ENCODE data around the gene SAFB. TPM values are rescaled to one million over a fixed set of nuclear protein-coding genes. Genes with fewer than 3 reads are reported as not detected.

The SAFB gene
- total RNA-seq, 1 donor from 2014 or later = 65.1 TPM

DNA sequence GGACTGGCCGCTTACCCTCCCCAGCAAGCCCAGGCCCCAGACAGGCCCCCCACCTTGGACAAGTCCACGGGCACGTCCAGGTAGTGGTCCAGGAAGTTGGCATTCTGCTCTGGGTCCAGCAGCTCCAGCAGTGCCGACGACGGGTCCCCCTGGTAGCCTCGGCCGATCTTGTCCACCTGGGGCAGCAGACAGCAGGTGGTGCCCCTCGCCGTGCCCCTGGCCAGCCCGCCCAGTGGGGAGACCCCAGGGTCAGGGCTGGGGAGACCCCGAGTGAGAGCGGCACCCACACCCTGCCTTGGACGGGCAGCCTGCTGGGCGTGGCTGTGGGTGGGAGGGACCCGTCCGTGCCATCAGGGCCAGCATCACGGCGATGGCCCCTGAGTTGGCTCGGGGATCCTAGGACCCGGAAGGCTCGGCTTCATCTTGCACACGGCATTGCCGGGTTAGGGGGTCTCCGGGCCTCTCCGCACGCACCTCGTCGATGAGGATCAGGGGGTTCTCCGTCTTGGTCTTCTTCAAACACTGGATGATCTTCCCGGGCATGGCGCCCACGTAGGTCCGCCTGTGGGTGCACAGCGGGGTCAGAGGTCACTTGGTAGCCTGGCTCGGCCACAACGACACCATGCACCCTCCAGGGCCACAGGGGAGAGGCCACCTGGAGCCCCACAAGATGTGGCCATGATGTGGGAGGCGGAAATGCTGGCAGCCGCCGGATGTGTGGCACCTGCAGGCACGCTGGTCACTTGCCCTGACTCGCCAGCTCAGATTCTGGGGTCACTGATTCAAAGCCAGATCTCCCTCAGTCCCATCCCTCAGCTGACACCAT is 73.5 kb downstream of the SAFB start:
- Histone ChIP-seq H3K9me3 (ENCODE audit: insufficient read depth, low read depth, low read length) (no peaks in the 10 kb centered on the region), H3K4me1 (ENCODE audit: insufficient read depth, low read length) (peaks cover 8% of the 10 kb centered on the region), H3K36me3 (ENCODE audit: insufficient read depth, low read length) (peaks cover 13% of the 10 kb centered on the region), H3K4me3 (ENCODE audit: insufficient read depth, low read depth, low read length) (no peak overlapping the region), H2AFZ (ENCODE audit: low read depth, low read length) (no peak overlapping the region), H4K20me1 (ENCODE audit: insufficient read depth, low read length) (peaks cover 81% of the 10 kb centered on the region), H3K27me3 (ENCODE audit: insufficient read depth, low read length) (no peaks in the 10 kb centered on the region), H3K9ac (ENCODE audit: low read length) (no peak overlapping the region), H3K4me2 (ENCODE audit: low read length) (no peak overlapping the region), H3K79me2 (ENCODE audit: insufficient read depth, low read length) (peaks cover 57% of the 10 kb centered on the region), H3K27ac (ENCODE audit: low read depth, low read length) (no peak overlapping the region)
- Mint-ChIP-seq H3K36me3 (ENCODE audit: low read depth, unreplicated experiment) (peaks cover 10% of the 10 kb centered on the region), H3K4me3 (ENCODE audit: unreplicated experiment) (no peak overlapping the region), H3K4me1 (ENCODE audit: low read depth, unreplicated experiment) (peaks cover 10% of the 10 kb centered on the region), H3K27ac (ENCODE audit: unreplicated experiment) (peak overlapping the region; percentile 62), H3K9me3 (ENCODE audit: unreplicated experiment) (no peaks in the 10 kb centered on the region), H3K27me3 (ENCODE audit: low read depth, unreplicated experiment) (no peaks in the 10 kb centered on the region)
- FAIRE-seq (no peak), DNase-seq (ENCODE audit: low read depth) (no peak)
- no peak for TF ChIP-seq CTCF (IDR thresholded peaks at IDR 0.05; ENCODE audit: insufficient read depth, low read depth, low read length)
- no peak for TF ChIP-seq EZH2 (IDR thresholded peaks at IDR 0.05; ENCODE audit: insufficient read depth, low read length)

DNA sequence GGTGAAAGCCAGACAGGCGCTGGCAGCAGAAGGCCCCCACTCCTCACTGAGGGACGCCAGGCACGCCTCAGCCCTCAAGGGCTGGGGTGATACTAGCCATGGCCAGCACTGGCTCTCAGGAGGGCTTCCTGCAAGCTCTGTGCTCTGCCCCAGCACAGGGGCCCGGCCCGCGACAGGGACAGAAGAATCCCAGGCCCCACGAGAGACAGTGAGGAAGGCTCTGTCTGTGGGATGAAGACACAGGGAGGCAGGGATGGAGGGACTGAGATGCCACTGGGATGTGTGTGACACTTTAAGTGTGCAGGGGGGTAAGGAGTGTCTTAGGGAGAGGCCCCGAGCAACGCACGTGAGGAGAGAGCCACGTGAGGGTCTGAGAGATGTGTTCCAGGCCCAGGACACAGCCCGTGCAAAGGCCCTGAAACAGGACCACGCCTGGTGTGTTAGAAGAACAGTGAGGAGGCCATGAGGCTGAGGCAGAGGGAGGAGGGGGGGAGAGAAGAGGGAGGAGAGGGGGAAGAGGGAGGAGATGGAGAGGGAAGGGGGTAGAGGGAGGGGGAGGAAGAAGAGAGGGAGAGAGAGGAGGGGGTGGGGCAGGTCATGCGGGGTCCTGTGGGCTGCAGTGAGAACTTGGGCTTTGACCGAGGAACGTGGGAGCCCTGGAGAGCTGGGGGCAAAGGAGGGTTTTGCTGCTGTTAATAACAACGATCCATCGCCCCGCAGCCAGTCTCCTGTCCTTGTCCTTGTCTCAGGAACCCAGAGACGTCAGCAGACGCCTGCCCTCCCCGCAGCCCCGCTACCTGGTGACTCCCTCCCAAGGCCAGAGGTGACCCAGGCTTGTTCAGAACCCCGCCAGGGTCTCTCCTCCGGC is 74.4 kb downstream of the SAFB start:
- Histone ChIP-seq H2AFZ (ENCODE audit: low read depth, low read length) (no peak overlapping the region), H3K79me2 (ENCODE audit: insufficient read depth, low read length) (peaks cover 49% of the 10 kb centered on the region), H3K4me2 (ENCODE audit: low read length) (no peak overlapping the region), H3K9me3 (ENCODE audit: insufficient read depth, low read depth, low read length) (no peaks in the 10 kb centered on the region), H3K4me3 (ENCODE audit: insufficient read depth, low read depth, low read length) (no peak overlapping the region), H3K27me3 (ENCODE audit: insufficient read depth, low read length) (no peaks in the 10 kb centered on the region), H4K20me1 (ENCODE audit: insufficient read depth, low read length) (peaks cover 73% of the 10 kb centered on the region), H3K4me1 (ENCODE audit: insufficient read depth, low read length) (peaks cover 2% of the 10 kb centered on the region), H3K27ac (ENCODE audit: low read depth, low read length) (no peak overlapping the region), H3K9ac (ENCODE audit: low read length) (no peak overlapping the region), H3K36me3 (ENCODE audit: insufficient read depth, low read length) (peaks cover 10% of the 10 kb centered on the region)
- DNase-seq (ENCODE audit: low read depth) (no peak), FAIRE-seq (no peak)
- H3K27me3 Mint-ChIP-seq (ENCODE audit: low read depth, unreplicated experiment) = no peaks in the 10 kb centered on the region
- peaks cover 8% of the 10 kb centered on the region for H3K4me1 Mint-ChIP-seq (ENCODE audit: low read depth, unreplicated experiment)
- H3K27ac Mint-ChIP-seq (ENCODE audit: unreplicated experiment) = peak overlapping the region; percentile 62
- no peak for TF ChIP-seq EZH2 (IDR thresholded peaks at IDR 0.05; ENCODE audit: insufficient read depth, low read length)
- no peak for TF ChIP-seq CTCF (IDR thresholded peaks at IDR 0.05; ENCODE audit: insufficient read depth, low read depth, low read length)
- H3K9me3 Mint-ChIP-seq (ENCODE audit: unreplicated experiment) = no peaks in the 10 kb centered on the region
- peaks cover 10% of the 10 kb centered on the region for H3K36me3 Mint-ChIP-seq (ENCODE audit: low read depth, unreplicated experiment)
- H3K4me3 Mint-ChIP-seq (ENCODE audit: unreplicated experiment) = no peak overlapping the region

Measured in astrocyte (in vitro differentiated cells and primary cell).